Neutrophil (primary cell): Measurements from ENCODE around the gene SMIM28.

Experiments
- H3K27ac ChIP-seq: fragments of 200-600 bp; sonication (generic); 2 replicates; pipeline ENCODE4 v1.5.1; 2016; ENCODE audit warnings: mild to moderate bottlenecking, moderate library complexity
- H3K27me3 ChIP-seq: fragments of 200-600 bp; sonication (generic); 2 replicates; pipeline ENCODE4 v1.6.0; 2016; ENCODE audit warnings: mild to moderate bottlenecking
- H3K36me3 ChIP-seq: fragments of 200-600 bp; sonication (generic); 2 replicates; pipeline ENCODE4 v1.5.1; 2017
- H3K4me1 ChIP-seq, 2 experiments: fragments of 200-600 bp in 1 of 2; sonication (generic) in 1 of 2; 1 replicate in 1 of 2; 2 replicates in 1 of 2; pipeline versions ENCODE4 v1.5.1 to v1.6.1; 2013 to 2016; ENCODE audit warnings: low read depth in 1 of 2, low read length in 1 of 2, mild to moderate bottlenecking in 1 of 2, moderate library complexity in 1 of 2; ENCODE audit not compliant: control insufficient read depth in 1 of 2, insufficient read depth in 1 of 2
- H3K4me3 ChIP-seq, 2 experiments: fragments of 200-600 bp in 1 of 2; sonication (generic) in 1 of 2; 1 replicate in 1 of 2; 2 replicates in 1 of 2; pipeline ENCODE4 v1.5.1; 2013 to 2016; ENCODE audit warnings: low read depth in 1 of 2, low read length in 1 of 2, mild to moderate bottlenecking in 1 of 2, moderate library complexity in 1 of 2
- H3K9me3 ChIP-seq: fragments of 200-600 bp; sonication (generic); 2 replicates; pipeline ENCODE4 v1.5.1; 2016
- TF ChIP-seq, protein P1 (sequence below): fragments of 200-600 bp; sonication (generic); IDR thresholded peaks from 2 replicates; pipeline ENCODE4 v1.5.1; 2016; ENCODE audit warnings: antibody characterized with exemption

The SMIM28 gene

DNA sequence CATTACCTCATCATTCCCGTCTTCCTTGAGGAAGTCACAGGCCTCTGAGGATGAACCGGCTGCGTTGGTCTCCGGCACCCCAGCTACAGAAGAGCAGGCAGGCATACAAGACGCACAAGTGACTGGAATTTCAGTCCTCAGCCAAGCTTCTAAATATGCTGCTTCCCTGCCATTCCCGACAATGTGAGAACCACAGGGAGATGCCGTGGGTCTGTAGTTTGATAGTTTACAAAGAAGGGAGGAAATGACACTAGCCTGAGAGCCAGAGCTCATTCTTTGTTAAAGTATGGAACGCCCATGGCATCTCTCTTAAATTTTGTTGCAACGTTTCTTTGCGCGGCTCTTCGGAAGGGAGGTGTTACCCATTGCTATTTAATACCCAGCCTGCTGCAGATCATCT, 52.1 kb downstream of the SMIM28 start:
- TF ChIP-seq, protein P1, sequence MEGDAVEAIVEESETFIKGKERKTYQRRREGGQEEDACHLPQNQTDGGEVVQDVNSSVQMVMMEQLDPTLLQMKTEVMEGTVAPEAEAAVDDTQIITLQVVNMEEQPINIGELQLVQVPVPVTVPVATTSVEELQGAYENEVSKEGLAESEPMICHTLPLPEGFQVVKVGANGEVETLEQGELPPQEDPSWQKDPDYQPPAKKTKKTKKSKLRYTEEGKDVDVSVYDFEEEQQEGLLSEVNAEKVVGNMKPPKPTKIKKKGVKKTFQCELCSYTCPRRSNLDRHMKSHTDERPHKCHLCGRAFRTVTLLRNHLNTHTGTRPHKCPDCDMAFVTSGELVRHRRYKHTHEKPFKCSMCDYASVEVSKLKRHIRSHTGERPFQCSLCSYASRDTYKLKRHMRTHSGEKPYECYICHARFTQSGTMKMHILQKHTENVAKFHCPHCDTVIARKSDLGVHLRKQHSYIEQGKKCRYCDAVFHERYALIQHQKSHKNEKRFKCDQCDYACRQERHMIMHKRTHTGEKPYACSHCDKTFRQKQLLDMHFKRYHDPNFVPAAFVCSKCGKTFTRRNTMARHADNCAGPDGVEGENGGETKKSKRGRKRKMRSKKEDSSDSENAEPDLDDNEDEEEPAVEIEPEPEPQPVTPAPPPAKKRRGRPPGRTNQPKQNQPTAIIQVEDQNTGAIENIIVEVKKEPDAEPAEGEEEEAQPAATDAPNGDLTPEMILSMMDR, result no peak
- no peaks in the 10 kb centered on the region for H3K36me3 ChIP-seq
- H3K27ac ChIP-seq, result no peak overlapping the region
- no peaks in the 10 kb centered on the region for H3K9me3 ChIP-seq
- H3K4me1 ChIP-seq, result peaks cover 17 to 20% of the 10 kb centered on the region in 2 experiments
- no peaks in the 10 kb centered on the region for H3K27me3 ChIP-seq
- H3K4me3 ChIP-seq, result no peak overlapping the region

DNA sequence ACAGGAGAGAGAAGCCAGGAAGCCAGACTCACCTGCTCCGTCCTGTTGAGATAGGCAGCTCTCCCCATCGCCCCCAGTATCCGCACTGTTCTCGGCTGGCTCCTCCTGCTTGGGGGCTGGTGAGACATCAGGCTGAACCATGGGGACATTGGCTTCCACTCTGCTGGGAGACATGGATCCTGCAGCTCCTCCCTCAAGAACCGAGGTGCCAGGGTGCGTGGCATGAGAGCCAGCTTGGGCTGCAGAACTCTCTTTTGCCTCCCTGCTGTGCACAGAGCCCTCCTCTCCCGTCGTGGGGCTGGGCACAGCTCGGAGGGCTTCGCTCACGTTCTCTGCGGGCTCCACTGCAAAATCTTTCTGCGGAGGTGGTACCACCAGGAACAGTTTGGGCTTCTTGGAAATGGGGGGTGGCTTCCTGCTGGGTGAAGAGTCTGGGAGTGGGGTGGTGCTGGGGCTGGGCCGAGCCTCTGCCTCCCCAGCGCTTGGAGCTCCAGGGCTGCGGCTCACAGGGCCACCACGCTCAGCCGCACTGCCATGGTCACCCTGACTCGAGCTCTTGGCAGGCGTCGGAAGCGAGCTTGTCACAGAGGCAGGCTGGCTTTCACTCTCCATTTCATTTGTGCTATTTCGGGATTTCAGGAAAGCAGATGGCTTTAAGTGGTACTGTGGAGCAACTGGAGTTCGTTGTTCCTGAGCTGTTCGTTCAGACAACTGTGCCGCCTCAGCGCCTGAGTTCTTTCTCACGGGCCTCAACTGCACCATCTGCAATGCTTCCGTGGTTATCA, 52.8 kb downstream of the SMIM28 start:
- TF ChIP-seq, protein P1, result no peak
- H3K4me3 ChIP-seq, result no peak overlapping the region
- peaks cover 20 to 24% of the 10 kb centered on the region in 2 experiments for H3K4me1 ChIP-seq
- no peaks in the 10 kb centered on the region for H3K9me3 ChIP-seq
- no peaks in the 10 kb centered on the region for H3K36me3 ChIP-seq
- H3K27ac ChIP-seq, result no peak overlapping the region
- H3K27me3 ChIP-seq, result no peaks in the 10 kb centered on the region

DNA sequence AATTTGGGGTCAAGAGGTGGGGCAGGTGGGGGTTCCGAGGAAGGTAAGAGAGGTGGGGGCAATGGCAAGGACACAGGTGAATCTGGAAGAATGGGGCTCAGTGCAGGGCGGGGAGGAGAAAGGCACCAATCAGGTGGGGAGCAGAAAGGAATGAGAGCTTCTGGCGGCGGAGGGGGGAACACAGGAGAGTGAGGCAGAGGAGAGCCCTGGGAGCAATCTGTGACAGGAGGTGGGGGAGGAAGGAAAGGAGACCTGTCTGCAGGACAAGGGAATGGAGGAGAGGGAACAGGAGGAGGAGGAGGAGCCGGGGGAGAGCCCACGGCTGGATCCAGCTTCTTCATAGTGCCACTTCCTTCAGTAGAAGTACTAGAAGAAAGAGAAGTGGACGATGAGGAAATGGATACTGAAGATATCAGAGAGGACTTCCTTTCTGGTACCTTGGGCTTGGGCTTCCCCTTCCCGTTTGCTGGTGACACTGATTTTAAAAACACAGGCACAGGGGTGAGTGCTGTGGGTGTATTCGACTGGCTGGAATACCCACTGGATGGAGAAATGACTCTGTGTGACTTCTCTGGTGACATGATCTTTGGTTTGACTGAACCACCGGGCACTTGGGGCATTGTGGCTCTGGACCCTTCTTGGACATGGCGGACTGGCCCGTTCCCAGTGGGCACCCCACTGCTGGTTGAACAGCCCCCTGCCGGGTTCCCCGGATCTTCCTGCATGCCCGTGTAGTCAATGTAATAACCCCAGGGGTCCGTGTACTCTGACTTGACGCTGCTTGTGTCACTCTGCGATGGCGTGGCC, 53.8 kb downstream of the SMIM28 start:
- TF ChIP-seq, protein P1, result no peak
- peak overlapping the region; percentile 62 for H3K27ac ChIP-seq
- H3K4me3 ChIP-seq, result peak overlapping the region in 1 of 2 experiments; percentile 20
- H3K27me3 ChIP-seq, result no peaks in the 10 kb centered on the region
- no peaks in the 10 kb centered on the region for H3K9me3 ChIP-seq
- H3K4me1 ChIP-seq, result peaks cover 20 to 24% of the 10 kb centered on the region in 2 experiments
- no peaks in the 10 kb centered on the region for H3K36me3 ChIP-seq

DNA sequence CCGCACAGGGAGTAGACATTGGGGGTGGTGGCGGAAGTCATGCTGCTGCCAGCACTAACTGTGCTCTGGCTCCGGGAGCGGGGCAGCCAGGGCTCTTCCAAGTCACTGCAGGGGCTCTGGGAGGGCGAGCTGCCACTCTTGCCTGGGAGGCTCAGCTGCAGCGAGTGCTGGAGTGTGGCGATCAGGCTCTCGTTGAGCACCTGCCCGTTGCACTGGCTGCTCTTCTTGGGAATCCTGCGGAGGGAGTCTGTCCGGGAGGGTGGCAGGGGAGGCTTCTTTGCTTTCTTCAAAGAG, 54.3 kb downstream of the SMIM28 start:
- Histone ChIP-seq H3K27ac (peak overlapping the region; percentile 62), H3K36me3 (no peaks in the 10 kb centered on the region), H3K4me3 (no peak overlapping the region), H3K27me3 (no peaks in the 10 kb centered on the region), H3K4me1 (peaks cover 20 to 24% of the 10 kb centered on the region in 2 experiments), H3K9me3 (no peaks in the 10 kb centered on the region)
- TF ChIP-seq, protein P1, result no peak
